HG03342 (cell line): ENCODE data around the gene PDCD6IP.
"Not testable (repeated sequence)": the region's sequence is repeated elsewhere in the genome, so short reads cannot be mapped to it uniquely, and the experiment has no call there.

Experiments
- ATAC-seq: cut with Tn5 transposase; IDR thresholded peaks from one replicate; pipeline ENCODE4 v1.9.1; 2021; ENCODE audit warnings: mild to moderate bottlenecking, moderate library complexity; ENCODE audit not compliant: unreplicated experiment

Gene PDCD6IP

GRCh38 chr3:33848624-33849347 lies 50.4 kb downstream of the PDCD6IP start:
- no peak for ATAC-seq

GRCh38 chr3:33850599-33850998 lies 52.2 kb downstream of the PDCD6IP start:
- not testable (repeated sequence) for ATAC-seq

GRCh38 chr3:33855407-33855806 lies 57.0 kb downstream of the PDCD6IP start:
- ATAC-seq, result not testable (repeated sequence)

GRCh38 chr3:33855884-33856546 lies 57.6 kb downstream of the PDCD6IP start:
- ATAC-seq, result no peak

- not testable (repeated sequence) for ATAC-seq
These were observed 59.3 kb downstream of the PDCD6IP start for GRCh38 chr3:33857701-33858100.

- ATAC-seq, result no peak
These were observed 59.7 kb downstream of the PDCD6IP start for GRCh38 chr3:33858131-33858530.

GRCh38 chr3:33860373-33861050 lies 62.1 kb downstream of the PDCD6IP start:
- no peak for ATAC-seq

GRCh38 chr3:33865133-33865532 lies 66.7 kb downstream of the PDCD6IP start:
- ATAC-seq, result no peak

GRCh38 chr3:33868309-33868708 lies 69.9 kb downstream of the PDCD6IP start:
- ATAC-seq, result no peak

- ATAC-seq, result no peak
These were observed 71.5 kb downstream of the PDCD6IP start for GRCh38 chr3:33869977-33870376.

GRCh38 chr3:33874815-33875214 lies 76.4 kb downstream of the PDCD6IP start:
- no peak for ATAC-seq

GRCh38 chr3:33875680-33876079 lies 77.2 kb downstream of the PDCD6IP start:
- ATAC-seq, result no peak

GRCh38 chr3:33877187-33877586 lies 78.8 kb downstream of the PDCD6IP start:
- ATAC-seq, result no peak

- ATAC-seq, result no peak
These were observed 81.1 kb downstream of the PDCD6IP start for GRCh38 chr3:33879540-33879939.

- no peak for ATAC-seq
These were observed 83.0 kb downstream of the PDCD6IP start for GRCh38 chr3:33881156-33882064.

GRCh38 chr3:33882296-33882695 lies 83.9 kb downstream of the PDCD6IP start:
- ATAC-seq, result no peak

- ATAC-seq, result peak; percentile 46
These were observed 85.1 kb downstream of the PDCD6IP start for GRCh38 chr3:33883538-33883950.

- ATAC-seq, result no peak
These were observed 85.6 kb downstream of the PDCD6IP start for GRCh38 chr3:33883951-33884561.

- ATAC-seq, result no peak
These were observed 86.3 kb downstream of the PDCD6IP start for GRCh38 chr3:33884701-33885100.

GRCh38 chr3:33885496-33885895 lies 87.1 kb downstream of the PDCD6IP start:
- no peak for ATAC-seq
